NCI-H1092 (cell line): ENCODE data around the gene AGO1.
"Not testable (repeated sequence)": the region's sequence is repeated elsewhere in the genome, so short reads cannot be mapped to it uniquely, and the experiment has no call there.

Source experiments
- DNase-seq: peaks from one replicate; lab custom pipeline; 2025; lab: John Stamatoyannopoulos, UW

Gene AGO1

GRCh38 chr1:35972631-35973030 lies 89.6 kb downstream of the AGO1 start:
- not testable (repeated sequence) for DNase-seq

- DNase-seq, result no peak
Measured at GRCh38 chr1:35980090-35980489, 97.1 kb downstream of the AGO1 start.
